ENCODE results near the gene ZNF846.

DNA sequence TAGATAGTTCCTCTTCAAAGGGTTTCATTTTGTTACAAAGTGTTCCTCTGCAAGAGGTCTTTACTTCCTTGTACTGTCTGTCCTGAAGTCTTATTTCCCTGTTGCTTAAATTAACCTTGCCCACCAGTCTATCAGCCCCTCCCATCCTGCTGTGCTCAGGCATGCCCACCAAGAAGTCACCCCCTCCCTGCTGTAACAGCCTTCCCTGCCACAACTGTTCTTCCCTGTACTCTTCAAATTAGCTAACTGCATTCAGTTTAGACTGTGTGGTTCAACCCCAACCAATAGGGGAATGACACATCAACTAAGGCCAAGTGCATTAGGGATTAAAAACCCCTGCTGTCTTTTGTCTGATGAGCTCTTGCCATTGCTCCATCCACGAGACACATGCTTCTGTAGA, 59.2 kb downstream of the ZNF846 start:
- TF ChIP-seq POLR2A (IDR thresholded peaks at IDR 0.05): no peak
- TF ChIP-seq, protein P1, sequence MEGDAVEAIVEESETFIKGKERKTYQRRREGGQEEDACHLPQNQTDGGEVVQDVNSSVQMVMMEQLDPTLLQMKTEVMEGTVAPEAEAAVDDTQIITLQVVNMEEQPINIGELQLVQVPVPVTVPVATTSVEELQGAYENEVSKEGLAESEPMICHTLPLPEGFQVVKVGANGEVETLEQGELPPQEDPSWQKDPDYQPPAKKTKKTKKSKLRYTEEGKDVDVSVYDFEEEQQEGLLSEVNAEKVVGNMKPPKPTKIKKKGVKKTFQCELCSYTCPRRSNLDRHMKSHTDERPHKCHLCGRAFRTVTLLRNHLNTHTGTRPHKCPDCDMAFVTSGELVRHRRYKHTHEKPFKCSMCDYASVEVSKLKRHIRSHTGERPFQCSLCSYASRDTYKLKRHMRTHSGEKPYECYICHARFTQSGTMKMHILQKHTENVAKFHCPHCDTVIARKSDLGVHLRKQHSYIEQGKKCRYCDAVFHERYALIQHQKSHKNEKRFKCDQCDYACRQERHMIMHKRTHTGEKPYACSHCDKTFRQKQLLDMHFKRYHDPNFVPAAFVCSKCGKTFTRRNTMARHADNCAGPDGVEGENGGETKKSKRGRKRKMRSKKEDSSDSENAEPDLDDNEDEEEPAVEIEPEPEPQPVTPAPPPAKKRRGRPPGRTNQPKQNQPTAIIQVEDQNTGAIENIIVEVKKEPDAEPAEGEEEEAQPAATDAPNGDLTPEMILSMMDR (IDR thresholded peaks at IDR 0.05 in 8 of 11, conservative IDR thresholded peaks at IDR 0.05 in 3 of 11): no peak
